ENCODE results near the gene DTX3L.

The DTX3L gene

GRCh38 chr3:122577409-122578031, 13.4 kb downstream of the DTX3L start, which contains the start of gene PARP15:
Gene PARP15 (plus strand): TSS chr3:122577650. CDS start chr3:122577668, 18 bp downstream.
- TF ChIP-seq CTCF (IDR thresholded peaks at IDR 0.05; ENCODE audit: low read depth, low read length, missing control alignments): peak; percentile 34
- no peak for DNase-seq
- in situ Hi-C loops (cut with HindIII; ENCODE audit: low pct_ligation_motif_present, low sequenced_read_pairs): no loop called here
- Histone ChIP-seq H3K27me3 (replicated peaks) (no peaks in the 10 kb centered on the region), H3K27ac (no peak within 1 kb of the TSS), H3K36me3 (replicated peaks) (no peaks in the 10 kb centered on the region), H3K4me3 (ENCODE audit: low read depth, low read length) (peak within 1 kb of the TSS; percentile 61)

- TF ChIP-seq CTCF (IDR thresholded peaks at IDR 0.05; ENCODE audit: low read depth, low read length, missing control alignments): no peak
- H3K27ac ChIP-seq: no peak overlapping the region
- H3K27me3 ChIP-seq (replicated peaks): no peaks in the 10 kb centered on the region
- no peak for DNase-seq
- peak overlapping the region; percentile 61 for H3K4me3 ChIP-seq (ENCODE audit: low read depth, low read length)
- no peaks in the 10 kb centered on the region for H3K36me3 ChIP-seq (replicated peaks)
- in situ Hi-C loops (cut with HindIII; ENCODE audit: low pct_ligation_motif_present, low sequenced_read_pairs): no loop called here
Measured at GRCh38 chr3:122578069-122578740, 14.1 kb downstream of the DTX3L start.

GRCh38 chr3:122580470-122580869, 16.3 kb downstream of the DTX3L start:
- Histone ChIP-seq H3K36me3 (replicated peaks) (no peaks in the 10 kb centered on the region), H3K4me3 (ENCODE audit: low read depth, low read length) (no peak overlapping the region), H3K27me3 (replicated peaks) (no peaks in the 10 kb centered on the region), H3K27ac (no peak overlapping the region)
- no peak for DNase-seq
- no peak for TF ChIP-seq CTCF (IDR thresholded peaks at IDR 0.05; ENCODE audit: low read depth, low read length, missing control alignments)
- in situ Hi-C loops (cut with HindIII; ENCODE audit: low pct_ligation_motif_present, low sequenced_read_pairs): no loop called here

GRCh38 chr3:122581622-122582021, 17.5 kb downstream of the DTX3L start:
- Histone ChIP-seq H3K36me3 (replicated peaks) (no peaks in the 10 kb centered on the region), H3K27ac (no peak overlapping the region), H3K4me3 (ENCODE audit: low read depth, low read length) (no peak overlapping the region), H3K27me3 (replicated peaks) (no peaks in the 10 kb centered on the region)
- in situ Hi-C loops (cut with HindIII; ENCODE audit: low pct_ligation_motif_present, low sequenced_read_pairs): no loop called here
- DNase-seq: no peak
- TF ChIP-seq CTCF (IDR thresholded peaks at IDR 0.05; ENCODE audit: low read depth, low read length, missing control alignments): no peak

- Histone ChIP-seq H3K27ac (no peak overlapping the region), H3K4me3 (ENCODE audit: low read depth, low read length) (no peak overlapping the region), H3K36me3 (replicated peaks) (no peaks in the 10 kb centered on the region), H3K27me3 (replicated peaks) (no peaks in the 10 kb centered on the region)
- in situ Hi-C loops (cut with HindIII; ENCODE audit: low pct_ligation_motif_present, low sequenced_read_pairs): no loop called here
- TF ChIP-seq CTCF (IDR thresholded peaks at IDR 0.05; ENCODE audit: low read depth, low read length, missing control alignments): no peak
- DNase-seq: no peak
Measured at GRCh38 chr3:122582390-122582789, 18.3 kb downstream of the DTX3L start.
